Suprapubic skin (tissue), 4 donors: ENCODE measurements around the gene HRCT1. TPM values are rescaled to one million over a fixed set of nuclear protein-coding genes. Genes with fewer than 3 reads are reported as not detected.

Experiments
- DNase-seq, 2 donors: peaks; one replicate each; pipeline ENCODE4 v3.0.0-alpha.2; 2019; ENCODE audit warnings: low spot score in 2 of 2
- H3K27ac ChIP-seq: fragments of 200-600 bp; sonication (generic); one replicate; pipeline ENCODE4 v1.5.1; 2019
- H3K27me3 ChIP-seq: fragments of 200-600 bp; sonication (generic); one replicate; pipeline ENCODE4 v1.5.1; 2019
- H3K36me3 ChIP-seq: fragments of 200-600 bp; sonication (generic); one replicate; pipeline ENCODE4 v1.5.1; 2019
- H3K4me1 ChIP-seq: fragments of 200-600 bp; sonication (generic); one replicate; pipeline ENCODE4 v1.5.1; 2019
- H3K4me3 ChIP-seq: fragments of 200-600 bp; sonication (generic); one replicate; pipeline ENCODE4 v1.5.1; 2019; ENCODE audit warnings: mild to moderate bottlenecking
- H3K9me3 ChIP-seq: fragments of 200-600 bp; sonication (generic); one replicate; pipeline ENCODE4 v1.5.1; 2019
- EP300 ChIP-seq: sonication (generic); formaldehyde crosslinking; IDR thresholded peaks from one replicate; pipeline ENCODE4 v1.6.1; 2017; ENCODE audit warnings: antibody characterized with exemption
- POLR2A ChIP-seq, 2 donors: fragments of 450-650 bp; IDR thresholded peaks; one replicate each; pipeline ENCODE4 v1.6.1; 2017; ENCODE audit warnings: antibody characterized with exemption in 2 of 2, mild to moderate bottlenecking in 2 of 2, moderate library complexity in 2 of 2
- POLR2AphosphoS5 ChIP-seq, 3 donors: sonication (generic); formaldehyde crosslinking; IDR thresholded peaks; one replicate each; pipeline ENCODE4 v1.6.1; 2017; ENCODE audit warnings: antibody characterized with exemption in 3 of 3
- WGBS: methylation state at CpG from one replicate; pipeline ENCODE4 v1.1.5; 2018; 5-methylcytosine and 5-hydroxymethylcytosine counted together
- total RNA-seq, 4 donors: library from RNA; depleted of rRNA; stranded (reverse); fragments of >200 nt; gene quantifications; one replicate each; pipeline ENCODE4 v1.1.0, GENCODE V29; 2016
- TF ChIP-seq, protein P1 (sequence below), 2 donors: fragments of 200-600 bp in 1 of 2; fragments of 450-650 bp in 1 of 2; sonication (generic) in 1 of 2; IDR thresholded peaks; one replicate each; pipeline ENCODE4 v1.5.1; 2016 to 2019; ENCODE audit warnings: antibody characterized with exemption in 2 of 2, mild to moderate bottlenecking in 1 of 2, moderate library complexity in 1 of 2

Gene HRCT1
- total RNA-seq, 4 donors from 2014 or later: 1.2 to 5.8 (median 2.9) TPM

DNA sequence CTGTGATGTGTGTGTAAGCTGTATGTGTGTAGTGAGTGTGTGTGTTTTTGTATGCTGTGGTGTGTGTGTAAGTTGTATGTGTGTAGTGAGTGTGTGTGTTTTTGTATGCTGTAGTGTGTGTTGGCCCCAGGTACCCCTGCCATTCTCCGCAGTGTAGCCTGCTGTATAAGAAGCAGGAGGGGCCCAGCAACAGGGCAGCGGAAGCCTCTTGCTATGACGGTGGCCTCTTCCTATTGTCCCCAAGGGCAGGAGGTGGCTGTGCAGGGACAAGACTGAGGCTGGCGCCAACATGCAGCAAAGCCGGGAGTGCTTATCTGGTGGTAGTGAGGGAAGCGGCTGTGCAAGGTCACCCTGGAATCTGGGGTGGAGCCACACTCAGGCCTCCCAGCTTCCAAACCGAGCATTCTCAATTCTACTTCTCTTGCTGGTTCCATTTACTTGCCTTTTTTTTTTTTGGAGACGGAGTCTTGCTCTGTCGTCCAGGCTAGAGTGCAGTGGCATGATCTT, 8.4 kb downstream of the HRCT1 start:
- no peak for TF ChIP-seq EP300
- TF ChIP-seq POLR2AphosphoS5 (IDR thresholded peaks at IDR 0.05): no peak
- TF ChIP-seq POLR2A (IDR thresholded peaks at IDR 0.05): no peak
- TF ChIP-seq, protein P1, sequence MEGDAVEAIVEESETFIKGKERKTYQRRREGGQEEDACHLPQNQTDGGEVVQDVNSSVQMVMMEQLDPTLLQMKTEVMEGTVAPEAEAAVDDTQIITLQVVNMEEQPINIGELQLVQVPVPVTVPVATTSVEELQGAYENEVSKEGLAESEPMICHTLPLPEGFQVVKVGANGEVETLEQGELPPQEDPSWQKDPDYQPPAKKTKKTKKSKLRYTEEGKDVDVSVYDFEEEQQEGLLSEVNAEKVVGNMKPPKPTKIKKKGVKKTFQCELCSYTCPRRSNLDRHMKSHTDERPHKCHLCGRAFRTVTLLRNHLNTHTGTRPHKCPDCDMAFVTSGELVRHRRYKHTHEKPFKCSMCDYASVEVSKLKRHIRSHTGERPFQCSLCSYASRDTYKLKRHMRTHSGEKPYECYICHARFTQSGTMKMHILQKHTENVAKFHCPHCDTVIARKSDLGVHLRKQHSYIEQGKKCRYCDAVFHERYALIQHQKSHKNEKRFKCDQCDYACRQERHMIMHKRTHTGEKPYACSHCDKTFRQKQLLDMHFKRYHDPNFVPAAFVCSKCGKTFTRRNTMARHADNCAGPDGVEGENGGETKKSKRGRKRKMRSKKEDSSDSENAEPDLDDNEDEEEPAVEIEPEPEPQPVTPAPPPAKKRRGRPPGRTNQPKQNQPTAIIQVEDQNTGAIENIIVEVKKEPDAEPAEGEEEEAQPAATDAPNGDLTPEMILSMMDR (IDR thresholded peaks at IDR 0.05): no peak
- 28% methylated on average over 9 of the region's 9 CpGs for WGBS
- H3K27ac ChIP-seq: peak overlapping the region; percentile 45
- no peak overlapping the region for H3K4me3 ChIP-seq
- H3K4me1 ChIP-seq: peaks cover 45% of the 10 kb centered on the region
- H3K36me3 ChIP-seq: no peaks in the 10 kb centered on the region
- DNase-seq: no peak
- H3K9me3 ChIP-seq: no peaks in the 10 kb centered on the region
- no peaks in the 10 kb centered on the region for H3K27me3 ChIP-seq

- no peaks in the 10 kb centered on the region for H3K27me3 ChIP-seq
- DNase-seq: no peak
- no peaks in the 10 kb centered on the region for H3K36me3 ChIP-seq
Measured at GRCh38 chr9:35915681-35916294, 9.8 kb downstream of the HRCT1 start.

DNA sequence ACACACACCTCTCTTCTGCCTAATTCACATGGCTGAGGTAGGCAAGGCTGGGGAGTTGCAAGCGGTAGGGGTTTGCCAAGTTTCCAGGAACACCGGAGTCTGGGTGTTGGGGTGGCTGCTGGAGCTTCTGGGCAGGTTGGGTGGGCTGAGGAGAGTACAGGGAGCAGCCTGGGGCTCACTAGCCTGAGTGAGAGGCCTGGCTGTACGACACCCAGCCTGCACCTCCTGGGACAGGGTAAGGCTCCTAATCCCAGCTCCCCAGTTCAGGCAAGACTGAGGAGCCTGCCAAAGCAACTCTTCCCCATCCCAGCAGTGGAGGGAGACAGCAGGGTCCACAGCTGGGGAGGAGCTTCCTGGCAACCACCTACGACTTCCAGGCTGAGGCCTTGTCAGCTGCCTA, 11.3 kb downstream of the HRCT1 start:
- H3K27ac ChIP-seq: peak overlapping the region; percentile 6
- peaks cover 20% of the 10 kb centered on the region for H3K4me1 ChIP-seq
- 81% methylated on average over 3 of the region's 4 CpGs for WGBS
- no peaks in the 10 kb centered on the region for H3K9me3 ChIP-seq
- H3K4me3 ChIP-seq: no peak overlapping the region
- DNase-seq: no peak
- H3K27me3 ChIP-seq: no peaks in the 10 kb centered on the region
- TF ChIP-seq POLR2AphosphoS5 (IDR thresholded peaks at IDR 0.05) (no peak), POLR2A (IDR thresholded peaks at IDR 0.05) (no peak), EP300 (no peak)
- TF ChIP-seq, protein P1 (IDR thresholded peaks at IDR 0.05): no peak
- H3K36me3 ChIP-seq: no peaks in the 10 kb centered on the region

More at GRCh38 chr9:35915681-35916294, 9.8 kb downstream of the HRCT1 start:
- WGBS: 79% methylated on average over 16 of the region's 16 CpGs
- TF ChIP-seq EP300 (no peak), POLR2AphosphoS5 (IDR thresholded peaks at IDR 0.05) (no peak), POLR2A (IDR thresholded peaks at IDR 0.05) (no peak)
- TF ChIP-seq, protein P1 (IDR thresholded peaks at IDR 0.05): no peak
- H3K9me3 ChIP-seq: no peaks in the 10 kb centered on the region
- H3K4me3 ChIP-seq: no peak overlapping the region
- peak overlapping the region; percentile 70 for H3K27ac ChIP-seq
- peaks cover 31% of the 10 kb centered on the region for H3K4me1 ChIP-seq

DNA sequence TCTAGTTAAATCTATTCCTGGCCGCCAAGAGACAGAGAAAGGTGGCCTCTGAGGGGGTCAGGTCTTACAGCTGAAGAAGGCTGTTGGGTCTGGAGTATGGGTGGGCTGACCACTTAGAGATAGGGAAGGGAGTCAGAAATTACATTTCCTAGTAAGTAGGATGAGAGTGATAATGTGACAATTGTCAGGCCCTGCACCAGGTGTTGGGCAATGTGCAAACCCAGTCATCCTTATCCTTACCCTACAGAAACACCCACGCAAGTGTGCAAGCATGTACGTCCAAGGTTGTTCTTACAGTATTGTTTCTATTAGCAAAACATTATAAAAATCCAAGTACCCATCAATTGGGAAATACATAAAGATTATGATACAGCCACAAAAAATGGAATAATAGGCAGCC, 12.8 kb downstream of the HRCT1 start:
- WGBS: 96% methylated on average over 3 of the region's 3 CpGs
- DNase-seq: no peak
- Histone ChIP-seq H3K4me3 (no peak overlapping the region), H3K36me3 (no peaks in the 10 kb centered on the region), H3K9me3 (no peaks in the 10 kb centered on the region), H3K27ac (no peak overlapping the region), H3K4me1 (peaks cover 26% of the 10 kb centered on the region), H3K27me3 (no peaks in the 10 kb centered on the region)
- TF ChIP-seq POLR2A (IDR thresholded peaks at IDR 0.05) (no peak), POLR2AphosphoS5 (IDR thresholded peaks at IDR 0.05) (no peak)
- TF ChIP-seq, protein P1 (IDR thresholded peaks at IDR 0.05): no peak

DNA sequence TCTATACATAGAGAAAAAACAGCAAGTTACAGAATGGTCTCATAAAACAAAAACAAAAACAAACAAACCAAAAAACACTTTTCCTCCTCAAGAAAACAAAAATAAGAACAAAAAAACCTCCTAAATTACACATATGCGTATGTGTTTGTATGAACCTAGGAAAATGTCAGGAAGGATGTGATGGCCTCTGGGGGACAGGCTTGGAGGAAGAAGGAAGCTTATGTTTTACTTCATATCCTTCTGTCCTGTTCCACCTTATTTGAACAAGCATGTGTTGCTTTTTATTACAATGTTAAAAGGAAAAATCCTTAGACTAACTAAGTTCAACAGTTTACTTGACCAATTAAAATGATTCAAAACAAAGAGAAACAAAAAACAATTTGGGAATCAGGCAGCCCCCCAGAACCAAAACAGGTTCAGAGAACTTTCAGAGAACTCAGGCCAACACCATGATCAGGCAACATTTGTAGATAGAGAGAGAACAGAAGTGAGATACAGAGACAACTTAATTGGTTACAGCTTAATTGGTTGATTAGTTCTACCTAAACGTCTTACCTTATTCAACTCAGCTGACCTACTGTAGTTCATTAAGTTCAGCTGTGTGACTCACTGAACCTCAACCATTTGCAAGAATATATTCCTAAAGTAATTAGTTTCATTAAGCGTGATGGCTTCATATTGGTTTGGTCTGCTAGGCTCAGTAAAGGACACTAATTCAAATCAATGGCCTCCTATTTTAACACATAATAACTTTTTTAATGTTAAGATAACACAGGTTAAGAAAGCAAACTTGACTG, 13.4 kb downstream of the HRCT1 start:
- Histone ChIP-seq H3K27ac (no peak overlapping the region), H3K27me3 (no peaks in the 10 kb centered on the region), H3K4me3 (no peak overlapping the region), H3K36me3 (no peaks in the 10 kb centered on the region), H3K9me3 (no peaks in the 10 kb centered on the region), H3K4me1 (peaks cover 27% of the 10 kb centered on the region)
- TF ChIP-seq, protein P1 (IDR thresholded peaks at IDR 0.05): no peak
- TF ChIP-seq POLR2AphosphoS5 (IDR thresholded peaks at IDR 0.05): no peak
- no peak for TF ChIP-seq EP300
- no peak for TF ChIP-seq POLR2A (IDR thresholded peaks at IDR 0.05)
- WGBS: 75% methylated on average over 3 of the region's 3 CpGs
- DNase-seq: no peak
